ENCODE measurements around the gene KLK15. TPM values are rescaled to one million over a fixed set of nuclear protein-coding genes. Genes with fewer than 3 reads are reported as not detected.
A peak's percentile ranks its signal among the peaks of the same experiment; 100 is the strongest.

The KLK15 gene
- total and polyA plus RNA-seq, 2 of the 13 experiments (the other 11 are each of a cell fraction or from before 2014, with no cell fraction given): not detected

DNA sequence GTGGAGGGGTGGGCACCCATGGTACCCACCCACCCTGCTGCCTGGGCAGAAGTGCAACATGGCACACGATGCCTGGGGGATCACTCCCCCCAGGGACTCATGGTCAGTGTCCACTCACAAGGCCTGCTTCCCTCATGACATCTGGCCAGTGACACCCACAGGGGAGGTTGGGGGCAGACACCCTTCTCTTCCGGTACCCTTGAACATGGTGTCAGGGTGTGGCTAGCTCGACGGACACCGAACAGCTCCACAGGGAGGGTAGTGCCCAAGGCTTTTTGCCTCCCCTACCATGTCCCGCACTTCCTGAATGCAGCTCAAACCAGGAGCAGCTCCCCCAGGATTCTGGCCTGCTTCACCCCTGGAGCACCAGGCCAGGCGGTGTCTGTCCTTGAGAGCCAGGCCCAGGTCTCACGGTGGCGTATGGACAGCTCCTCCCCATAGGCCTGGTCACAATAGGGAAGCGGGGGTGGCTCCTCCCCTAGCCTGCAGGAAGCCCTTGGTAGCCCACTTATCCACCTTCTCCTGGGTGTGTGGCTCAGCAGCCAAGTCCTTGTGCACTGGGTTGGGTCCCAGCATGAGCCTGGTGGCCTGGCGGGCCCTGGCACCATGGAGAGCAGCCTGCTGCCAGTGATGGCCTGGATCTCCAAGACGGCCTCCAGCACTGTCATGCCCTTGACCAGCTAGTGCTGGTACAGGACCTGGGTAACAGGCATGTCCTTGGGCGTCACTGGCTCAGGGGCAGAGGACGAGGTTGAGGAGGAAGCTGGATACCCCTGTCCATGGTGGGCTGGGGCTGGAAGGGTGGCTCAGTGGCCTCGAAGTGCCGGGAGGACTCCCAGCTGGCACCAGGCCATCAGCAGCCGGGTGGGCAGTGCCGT is 35.4 kb downstream of the KLK15 start (continued):
- TF ChIP-seq TEAD2 (CRISPR knock-in tag; IDR thresholded peaks at IDR 0.05) (no peak), U2AF1 (optimal IDR thresholded peaks at IDR 0.05; ENCODE audit: low read depth, low read length) (no peak), RBFOX2 (IDR thresholded peaks at IDR 0.05; ENCODE audit: low read depth, low read length) (peak; percentile 23; the same call in 1 of the 2 replicates), NR2C2 (CRISPR knock-in tag; IDR thresholded peaks at IDR 0.05; ENCODE audit: borderline replicate concordance) (no peak), AGO2 (optimal IDR thresholded peaks at IDR 0.05; ENCODE audit: low read depth, low read length) (peak; percentile 83), MED13 (CRISPR knock-in tag; IDR thresholded peaks at IDR 0.05) (no peak), ZNF674 (CRISPR knock-in tag; IDR thresholded peaks at IDR 0.05; ENCODE audit: low read depth) (no peak), NONO (IDR thresholded peaks at IDR 0.05) (no peak), NONO (CRISPR knock-in tag; conservative IDR thresholded peaks at IDR 0.05) (0 out of 2 replicates have a peak, but pooled peaks have one; percentile 22)

DNA sequence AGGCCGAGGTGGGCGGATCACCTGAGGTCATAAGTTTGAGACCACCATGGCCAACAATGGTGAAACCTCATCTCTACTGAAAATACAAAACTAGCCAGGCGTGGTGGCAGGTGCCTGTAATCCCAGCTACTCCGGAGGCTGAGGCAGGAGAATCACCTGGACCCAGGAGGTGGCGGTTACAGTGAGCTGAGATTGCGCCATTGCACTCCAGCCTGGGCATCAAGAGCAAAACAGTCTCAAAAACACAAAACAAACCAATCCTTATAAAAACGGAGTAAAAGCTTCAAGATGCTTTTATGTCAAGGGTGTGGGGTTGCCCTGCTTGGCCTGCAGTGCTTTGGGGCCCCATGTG is 36.0 kb downstream of the KLK15 start:
- H2AFZ ChIP-seq (ENCODE audit: low read length): no peak overlapping the region
- H3K36me3 ChIP-seq (replicated peaks in 1 of 2; ENCODE audit: control insufficient read depth in 1 of 2, insufficient read depth in 2 of 2, low read length in 2 of 2): peaks cover 26 to 45% of the 10 kb centered on the region in 2 experiments
- H3K4me1 ChIP-seq (ENCODE audit: insufficient read depth, low read length): peaks cover 26% of the 10 kb centered on the region
- TF ChIP-seq ZNF773 (CRISPR knock-in tag; IDR thresholded peaks at IDR 0.05; ENCODE audit: borderline replicate concordance) (no peak), ATF7 (IDR thresholded peaks at IDR 0.05) (no peak), ATF7 (CRISPR knock-in tag; IDR thresholded peaks at IDR 0.05) (0 out of 2 replicates have a peak, but pooled peaks have one; percentile 0)
- H3K4me3 ChIP-seq (replicated peaks in 1 of 3; ENCODE audit: insufficient read depth in 1 of 3, low read depth in 2 of 3, low read length in 3 of 3): no peak overlapping the region
- in situ Hi-C loops (cut with HindIII; ENCODE audit: extremely low pct_ligation_motif_present, low pct_unique_long_range_greater_than_20kb): loop anchor here (25.0 kb wide), 1 partner anchor 435 kb away; the partner anchor contains the start of gene NAPSA
- intact Hi-C loops (cut with micrococcal nuclease; ENCODE audit: unreplicated experiment): no loop called here
- CTCF ChIA-PET (ENCODE audit: low intra/inter-chr PET ratio, low total read pairs): no interaction called here
- peaks cover 43% of the 10 kb centered on the region for H4K20me1 ChIP-seq (ENCODE audit: insufficient read depth, low read length)
- no peaks in the 10 kb centered on the region for H3K27me3 ChIP-seq (ENCODE audit: control insufficient read depth in 1 of 2, insufficient read depth in 2 of 2, low read length in 2 of 2)
- POLR2A ChIA-PET: no interaction called here
- H3K27ac ChIP-seq (ENCODE audit: extremely low read length, insufficient read depth, low read length): no peak overlapping the region
- DNase-seq (ENCODE audit: low spot score): no peak
- no TSS peak for BruUV-seq (replicated peaks)
- ATAC-seq: no peak
- FAIRE-seq: no peak
- H3K79me2 ChIP-seq (ENCODE audit: insufficient read depth, low read length): peaks cover 18% of the 10 kb centered on the region
- 76% methylated on average over 7 of the region's 7 CpGs for WGBS (ENCODE audit: low lambda C conversion rate)
- no peak overlapping the region for H3K9ac ChIP-seq (ENCODE audit: insufficient read depth, low read depth, low read length)
- H3K9me3 ChIP-seq (ENCODE audit: low read length): no peaks in the 10 kb centered on the region
- no peak overlapping the region for H3K4me2 ChIP-seq (ENCODE audit: low read depth, low read length)
